Duodenal mucosa (tissue), 2 donors: Measurements from ENCODE around the gene SMU1.

Experiments used
- H3K27ac ChIP-seq: one replicate; pipeline ENCODE4 v1.7.0; 2013; ENCODE audit warnings: low read depth, low read length
- H3K27me3 ChIP-seq, 2 donors: one replicate each; pipeline ENCODE4 v1.7.0; 2013; ENCODE audit warnings: low read length in 2 of 2, control low read depth in 1 of 2; ENCODE audit not compliant: insufficient read depth in 2 of 2, control insufficient read depth in 1 of 2
- H3K36me3 ChIP-seq, 2 donors: one replicate each; pipeline ENCODE4 v1.7.0; 2013; ENCODE audit warnings: low read length in 2 of 2, control low read depth in 1 of 2; ENCODE audit not compliant: insufficient read depth in 2 of 2, control insufficient read depth in 1 of 2
- H3K4me1 ChIP-seq, 2 donors: one replicate each; pipeline ENCODE4 v1.7.0; 2013; ENCODE audit warnings: low read length in 2 of 2, control low read depth in 1 of 2; ENCODE audit not compliant: insufficient read depth in 2 of 2, control insufficient read depth in 1 of 2
- H3K4me3 ChIP-seq, 2 donors: one replicate each; pipeline ENCODE4 v1.7.0; 2013; ENCODE audit warnings: low read length in 2 of 2, low read depth in 1 of 2
- H3K9ac ChIP-seq, 2 donors: one replicate each; pipeline ENCODE4 v1.7.0; 2013; ENCODE audit warnings: low read length in 2 of 2, low read depth in 1 of 2
- H3K9me3 ChIP-seq, 2 donors: one replicate each; pipeline ENCODE4 v1.7.0; 2013; ENCODE audit warnings: low read length in 2 of 2, control low read depth in 1 of 2; ENCODE audit not compliant: control insufficient read depth in 1 of 2

Gene SMU1

GRCh38 chr9:33046061-33046460, 30.4 kb downstream of the SMU1 start:
- H3K27ac ChIP-seq, result no peak overlapping the region
- no peak overlapping the region for H3K4me3 ChIP-seq
- H3K36me3 ChIP-seq, result peaks cover 4 to 23% of the 10 kb centered on the region in 2 donors
- no peak overlapping the region for H3K9ac ChIP-seq
- no peaks in the 10 kb centered on the region for H3K9me3 ChIP-seq
- no peaks in the 10 kb centered on the region for H3K27me3 ChIP-seq
- H3K4me1 ChIP-seq, result peaks cover 6% of the 10 kb centered on the region in 2 donors

GRCh38 chr9:33044677-33045282, 31.7 kb downstream of the SMU1 start:
- peaks cover 4 to 25% of the 10 kb centered on the region in 2 donors for H3K36me3 ChIP-seq

GRCh38 chr9:33044162-33044673, 32.3 kb downstream of the SMU1 start:
- Histone ChIP-seq H3K36me3 (peaks cover 4 to 25% of the 10 kb centered on the region in 2 donors), H3K9ac (peak overlapping the region; percentile 86 to 90), H3K4me3 (peak overlapping the region; percentile 84 to 85), H3K27ac (peak overlapping the region; percentile 93), H3K27me3 (no peaks in the 10 kb centered on the region), H3K4me1 (peaks cover 6% of the 10 kb centered on the region in 2 donors), H3K9me3 (no peaks in the 10 kb centered on the region)

More at GRCh38 chr9:33044677-33045282, 31.7 kb downstream of the SMU1 start:
- peak overlapping the region; percentile 84 to 85 for H3K4me3 ChIP-seq
- peak overlapping the region; percentile 86 to 90 for H3K9ac ChIP-seq
- no peaks in the 10 kb centered on the region for H3K9me3 ChIP-seq
- H3K4me1 ChIP-seq, result peaks cover 6% of the 10 kb centered on the region in 2 donors
- no peaks in the 10 kb centered on the region for H3K27me3 ChIP-seq
- peak overlapping the region; percentile 93 for H3K27ac ChIP-seq

GRCh38 chr9:33043671-33044070, 32.8 kb downstream of the SMU1 start:
- H3K27ac ChIP-seq, result no peak overlapping the region
- peaks cover 2 to 31% of the 10 kb centered on the region in 2 donors for H3K36me3 ChIP-seq
- no peaks in the 10 kb centered on the region for H3K27me3 ChIP-seq
- H3K4me3 ChIP-seq, result peak overlapping the region; percentile 84 to 85
- H3K9ac ChIP-seq, result peak overlapping the region; percentile 86 to 90
- H3K4me1 ChIP-seq, result peaks cover 6% of the 10 kb centered on the region in 2 donors
- no peaks in the 10 kb centered on the region for H3K9me3 ChIP-seq

GRCh38 chr9:33042473-33042872, 34.0 kb downstream of the SMU1 start:
- Histone ChIP-seq H3K4me3 (no peak overlapping the region), H3K9me3 (no peaks in the 10 kb centered on the region), H3K36me3 (peaks cover 7 to 38% of the 10 kb centered on the region in 2 donors), H3K27me3 (no peaks in the 10 kb centered on the region), H3K4me1 (peaks cover 6% of the 10 kb centered on the region in 2 donors), H3K9ac (no peak overlapping the region), H3K27ac (no peak overlapping the region)

- peaks cover 13 to 43% of the 10 kb centered on the region in 2 donors for H3K36me3 ChIP-seq
- H3K27me3 ChIP-seq, result no peaks in the 10 kb centered on the region
- no peaks in the 10 kb centered on the region for H3K9me3 ChIP-seq
- no peak overlapping the region for H3K27ac ChIP-seq
- peaks cover 6% of the 10 kb centered on the region in 2 donors for H3K4me1 ChIP-seq
- H3K4me3 ChIP-seq, result no peak overlapping the region
- no peak overlapping the region for H3K9ac ChIP-seq
Measured at GRCh38 chr9:33041432-33042188, 34.9 kb downstream of the SMU1 start.

- Histone ChIP-seq H3K36me3 (peaks cover 20 to 45% of the 10 kb centered on the region in 2 donors), H3K9ac (no peak overlapping the region), H3K4me3 (no peak overlapping the region), H3K4me1 (peaks cover 6% of the 10 kb centered on the region in 2 donors), H3K9me3 (no peaks in the 10 kb centered on the region), H3K27ac (no peak overlapping the region), H3K27me3 (no peaks in the 10 kb centered on the region)
Measured at GRCh38 chr9:33040792-33041431, 35.6 kb downstream of the SMU1 start.

- Histone ChIP-seq H3K9ac (no peak overlapping the region), H3K4me1 (peaks cover 8 to 17% of the 10 kb centered on the region in 2 donors), H3K27me3 (no peaks in the 10 kb centered on the region), H3K36me3 (peaks cover 59 to 84% of the 10 kb centered on the region in 2 donors), H3K9me3 (no peaks in the 10 kb centered on the region), H3K4me3 (no peak overlapping the region), H3K27ac (no peak overlapping the region)
Measured at GRCh38 chr9:33032865-33033264, 43.6 kb downstream of the SMU1 start.

GRCh38 chr9:33032292-33032691, 44.2 kb downstream of the SMU1 start:
- Histone ChIP-seq H3K36me3 (peaks cover 55 to 78% of the 10 kb centered on the region in 2 donors), H3K9ac (no peak overlapping the region), H3K27ac (no peak overlapping the region), H3K27me3 (no peaks in the 10 kb centered on the region), H3K9me3 (no peaks in the 10 kb centered on the region), H3K4me1 (peaks cover 8 to 20% of the 10 kb centered on the region in 2 donors), H3K4me3 (no peak overlapping the region)

- Histone ChIP-seq H3K36me3 (peaks cover 37 to 64% of the 10 kb centered on the region in 2 donors), H3K9me3 (no peaks in the 10 kb centered on the region), H3K9ac (no peak overlapping the region), H3K27ac (no peak overlapping the region), H3K4me3 (no peak overlapping the region), H3K27me3 (no peaks in the 10 kb centered on the region), H3K4me1 (peaks cover 17 to 31% of the 10 kb centered on the region in 2 donors)
Measured at GRCh38 chr9:33030285-33030684, 46.2 kb downstream of the SMU1 start.
